RWPE1 (cell line): ENCODE data around the gene SLC9A1.

Experiments used
- CTCF ChIA-PET: fragments of 350-600 bp; sonication (Branson Sonifier 250); formaldehyde crosslinking; extraction: SDS; loops from one replicate; lab custom pipeline; 2021; lab: Yijun Ruan, JAX
- POLR2A ChIA-PET: fragments of 400-600 bp; formaldehyde crosslinking; extraction: SDS; loops from one replicate; lab custom pipeline; 2020; ENCODE audit warnings: antibody characterized with exemption; ENCODE audit not compliant: low non-redundant PET; lab: Yijun Ruan, JAX
- DNase-seq: peaks from one replicate; pipeline ENCODE4 v3.0.0; 2012; ENCODE audit warnings: low spot score
- H3K27ac ChIP-seq: fragments of 450-650 bp; 2 replicates; pipeline ENCODE4 v1.5.1; 2017
- CTCF ChIP-seq: fragments of 450-650 bp; conservative IDR thresholded peaks from 2 replicates; pipeline ENCODE4 v1.5.1; 2017; ENCODE audit warnings: low read depth, mild to moderate bottlenecking

The SLC9A1 gene

GRCh38 chr1:27149084-27149761 is 5.7 kb downstream of the SLC9A1 start:
- CTCF ChIA-PET, result interaction anchor here (0.6 kb wide), 1 partner anchor 520 kb away, joined by 3 read pairs; no protein-coding TSS in a partner anchor

GRCh38 chr1:27148591-27148990 is 6.3 kb downstream of the SLC9A1 start:
- peak overlapping the region; percentile 47 for H3K27ac ChIP-seq
- DNase-seq, result no peak
- ChIA-PET POLR2A (interaction anchor here (0.6 kb wide), 1 partner anchor 13 kb away, joined by 7 read pairs; no protein-coding TSS in a partner anchor), CTCF (interaction anchor here (0.6 kb wide), 1 partner anchor 521 kb away, joined by 3 read pairs; no protein-coding TSS in a partner anchor)
- TF ChIP-seq CTCF, result no peak

More at GRCh38 chr1:27149084-27149761, 5.7 kb downstream of the SLC9A1 start:
- peak overlapping the region; percentile 48 for H3K27ac ChIP-seq
- POLR2A ChIA-PET, result no interaction called here
- TF ChIP-seq CTCF, result no peak
- no peak for DNase-seq

GRCh38 chr1:27147842-27148518 is 6.9 kb downstream of the SLC9A1 start:
- H3K27ac ChIP-seq, result peak overlapping the region; percentile 86; the same call in 1 of the 2 replicates
- DNase-seq, result no peak
- ChIA-PET CTCF (interaction anchor here (0.7 kb wide), 1 partner anchor 433 kb away, joined by 3 read pairs; no protein-coding TSS in a partner anchor), POLR2A (interaction anchor here (0.6 kb wide), 1 partner anchor 13 kb away, joined by 7 read pairs; no protein-coding TSS in a partner anchor)
- no peak for TF ChIP-seq CTCF

- CTCF ChIA-PET, result no interaction called here
- peak overlapping the region; percentile 86 for H3K27ac ChIP-seq
These were observed 9.0 kb downstream of the SLC9A1 start for GRCh38 chr1:27145934-27146354.

GRCh38 chr1:27144920-27145661 is 9.8 kb downstream of the SLC9A1 start:
- no peak for TF ChIP-seq CTCF
- H3K27ac ChIP-seq, result peak overlapping the region; percentile 86
- ChIA-PET CTCF (interaction anchor here (0.7 kb wide), 2 partner anchors 9 to 141 kb away, joined by 3 to 7 read pairs; no protein-coding TSS in a partner anchor), POLR2A (interaction anchor here (0.7 to 1.1 kb wide), 2 partner anchors 10 to 176 kb away, joined by 3 to 10 read pairs; partner anchors contain the start of gene SLC9A1)
- DNase-seq, result no peak

More at GRCh38 chr1:27145934-27146354, 9.0 kb downstream of the SLC9A1 start:
- TF ChIP-seq CTCF, result no peak
- POLR2A ChIA-PET, result interaction anchor here (1.1 kb wide), 1 partner anchor 9 kb away, joined by 10 read pairs; the partner anchor contains the start of gene SLC9A1
- peak; percentile 84 for DNase-seq
